ENCODE data around the gene RALGPS1.

Gene RALGPS1

DNA sequence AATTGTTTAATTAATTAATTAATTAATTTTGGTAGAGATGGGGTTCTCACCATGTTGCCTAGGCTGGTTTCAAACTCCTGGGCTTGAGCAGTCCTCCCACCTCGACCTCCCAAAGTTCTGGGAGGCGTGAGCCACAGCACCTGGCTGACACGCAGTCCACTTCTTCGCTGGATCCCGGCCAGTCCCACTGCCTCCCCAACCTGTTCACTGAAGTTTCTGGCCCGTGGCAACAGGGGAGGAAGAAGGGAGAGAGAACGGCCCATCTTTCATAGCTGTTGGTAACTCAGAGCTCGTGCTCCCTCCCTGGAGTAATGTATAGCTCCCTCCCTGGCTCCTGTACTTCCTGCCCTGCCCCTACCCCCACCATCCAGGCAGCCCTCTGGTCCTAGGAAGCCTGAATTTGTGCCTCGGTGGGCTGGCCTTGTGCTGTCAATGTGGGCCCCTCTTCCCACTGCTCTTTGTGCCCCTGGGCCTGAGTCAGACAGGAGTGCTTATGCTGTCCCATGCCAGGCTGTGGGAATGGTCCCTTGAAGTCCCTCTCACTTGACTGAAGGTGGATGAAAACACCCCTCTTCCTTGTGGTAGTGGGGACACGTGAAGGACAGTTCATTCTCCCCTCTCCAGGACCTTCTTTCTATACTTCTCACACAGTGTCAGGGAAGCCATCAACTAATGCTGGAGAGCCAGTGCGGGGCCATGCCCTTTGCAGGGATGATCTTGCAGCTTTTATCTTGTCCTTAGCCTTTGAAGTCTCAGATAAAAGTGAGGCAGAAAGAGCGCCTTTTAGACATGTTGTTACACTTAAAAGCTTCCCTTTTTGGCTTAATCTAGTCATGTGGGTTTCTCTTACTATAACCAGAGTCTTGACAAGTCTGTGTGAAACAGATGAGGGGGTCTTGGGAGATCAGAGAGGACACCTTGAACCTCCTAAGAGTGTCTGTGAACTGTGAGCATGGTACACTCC lies 169.8 kb downstream of the RALGPS1 start:
- no peak for DNase-seq

DNA sequence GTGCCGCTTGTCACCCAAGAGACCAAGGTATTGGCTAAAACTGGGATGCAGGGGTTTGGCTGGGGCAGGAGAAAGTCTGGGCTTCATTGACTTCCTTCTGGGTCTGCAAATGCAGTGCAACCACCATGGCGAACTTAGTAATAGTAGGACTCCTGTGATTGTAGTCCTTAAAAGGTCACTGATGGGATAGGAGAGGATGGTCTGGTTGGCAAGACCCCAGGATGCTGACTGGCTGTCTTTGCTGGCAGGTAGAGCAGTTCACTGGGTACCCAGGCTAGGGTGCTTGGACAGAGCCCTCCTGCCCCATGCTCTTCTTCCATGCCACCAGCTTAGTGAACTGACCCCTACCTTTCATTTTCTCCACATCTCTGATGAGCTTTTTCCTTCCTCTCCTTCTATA lies 170.6 kb downstream of the RALGPS1 start:
- no peak for DNase-seq

DNA sequence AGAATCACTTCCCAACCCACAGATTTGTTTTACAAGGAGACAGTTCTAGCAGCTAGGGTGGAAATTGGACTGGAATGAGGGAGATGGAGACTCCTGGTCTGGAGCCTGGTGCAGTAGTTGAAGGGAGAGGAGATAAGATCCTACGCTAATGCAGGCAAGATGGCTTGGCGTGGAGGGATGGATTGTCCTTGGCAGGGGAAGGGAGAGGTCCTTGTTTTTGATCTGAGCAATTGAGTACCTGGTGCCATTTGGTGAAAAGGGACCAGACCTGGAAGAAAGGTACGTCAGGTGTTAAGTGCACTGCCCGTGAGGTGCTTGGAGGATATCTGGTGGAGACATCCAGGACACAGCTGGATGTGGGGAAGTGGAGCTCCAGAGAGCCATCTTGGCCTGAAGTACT lies 172.2 kb downstream of the RALGPS1 start:
- no peak for DNase-seq

DNA sequence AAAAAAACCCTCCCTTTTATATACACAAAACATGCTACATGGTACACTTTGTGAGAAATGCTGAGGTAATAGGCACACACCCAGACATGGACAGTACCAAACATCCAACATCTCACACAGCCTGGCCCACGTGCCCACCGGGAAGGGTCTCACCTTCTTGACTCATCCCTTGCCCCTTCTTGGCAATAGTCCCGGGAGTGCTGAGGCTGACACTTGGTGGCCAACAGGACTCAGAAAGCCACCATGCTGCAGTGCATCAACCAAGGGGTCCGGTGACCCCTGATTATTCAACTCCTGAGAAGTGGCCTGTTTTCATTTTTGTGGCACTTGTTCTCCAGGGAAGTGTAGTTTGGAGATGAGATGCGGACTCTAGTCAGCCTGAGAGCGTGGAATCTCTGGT lies 172.8 kb downstream of the RALGPS1 start:
- DNase-seq = no peak

DNA sequence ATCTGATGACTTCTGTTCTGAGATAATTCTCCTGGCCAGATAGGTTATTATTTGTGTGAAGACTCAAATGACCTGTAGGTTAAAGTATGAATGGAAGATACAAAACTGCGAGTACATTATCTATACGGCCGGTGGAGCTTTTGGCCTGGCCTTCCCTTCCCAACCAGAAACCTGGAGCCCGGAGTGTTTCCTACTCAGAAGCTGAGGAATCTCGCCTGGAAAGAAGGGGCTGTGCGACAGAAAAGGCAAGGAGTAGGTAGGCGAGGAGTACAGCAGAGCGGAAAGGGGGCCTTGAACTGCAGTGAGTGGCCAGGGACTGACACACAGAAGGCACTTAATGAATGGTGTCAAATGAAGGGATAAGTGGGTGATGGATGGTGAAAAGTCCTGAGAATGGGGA lies 173.3 kb downstream of the RALGPS1 start:
- DNase-seq = no peak

DNA sequence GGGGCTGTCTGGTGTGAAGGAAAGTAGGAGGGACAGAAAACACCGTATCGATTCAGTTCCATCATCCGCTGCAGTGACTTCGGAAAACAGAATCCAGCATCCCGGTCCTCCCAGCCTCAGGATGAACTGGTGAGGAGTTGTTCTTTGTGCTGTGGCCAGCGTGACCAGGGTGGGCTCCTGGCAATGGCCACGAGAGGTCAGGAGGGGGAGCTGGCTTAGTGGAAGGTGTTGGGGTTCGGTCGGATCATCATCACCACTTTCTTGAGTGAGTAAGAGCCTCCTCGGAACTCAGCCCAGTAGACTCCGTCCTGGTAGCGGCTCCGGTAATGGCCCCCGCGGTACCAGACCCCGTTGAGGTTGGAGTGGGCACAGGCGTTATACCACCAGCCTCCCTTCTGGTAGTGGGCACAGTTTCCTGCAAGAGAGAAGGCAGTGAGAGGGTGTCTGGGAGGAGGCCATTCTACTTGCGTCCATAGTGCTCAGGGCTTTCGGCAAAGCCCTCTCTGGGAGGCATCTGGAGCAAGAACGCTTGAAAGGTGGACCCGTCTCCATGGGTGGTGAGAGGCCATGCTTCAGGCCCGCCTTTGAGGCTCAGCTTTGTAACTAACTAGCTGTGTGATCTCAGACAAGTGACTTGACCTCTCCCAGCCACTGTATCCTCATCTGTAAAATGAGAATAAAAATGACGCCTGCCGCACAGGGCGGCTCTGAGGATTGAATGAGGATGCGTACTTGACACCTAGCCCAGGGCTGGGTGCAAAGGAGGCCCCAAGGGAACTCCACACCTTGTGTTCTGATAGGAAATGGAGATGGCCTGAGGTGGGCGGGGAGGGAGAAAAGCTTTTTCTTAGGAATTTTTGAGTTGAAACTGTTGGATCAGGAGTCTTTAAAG lies 174.4 kb downstream of the RALGPS1 start:
- no peak for DNase-seq

DNA sequence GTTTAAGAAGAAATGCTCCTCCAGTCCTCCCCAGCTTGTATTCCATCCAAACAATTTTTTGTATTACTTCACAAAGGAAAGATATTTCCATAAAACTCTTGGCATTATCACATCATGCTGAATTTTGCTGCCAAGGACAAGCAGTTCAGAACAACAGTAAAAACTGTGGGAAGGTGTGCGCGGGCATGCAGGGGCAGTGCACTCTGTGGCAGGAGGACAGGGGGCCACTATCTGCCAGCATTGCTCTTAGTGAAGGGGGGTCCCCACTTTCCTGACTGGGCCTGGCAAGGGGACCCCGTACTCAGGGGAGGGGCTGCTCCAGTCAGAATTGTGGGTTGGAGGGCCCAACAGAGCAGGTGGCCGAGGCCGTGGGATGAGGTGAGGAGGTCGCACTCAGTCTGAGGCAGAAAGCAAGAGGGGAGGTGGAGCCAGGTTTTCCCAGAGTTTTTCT lies 175.1 kb downstream of the RALGPS1 start:
- DNase-seq = no peak

- DNase-seq = no peak
Observed at GRCh38 chr9:127090341-127090985, 175.9 kb downstream of the RALGPS1 start.

- DNase-seq = no peak
Observed at GRCh38 chr9:127091526-127091925, 176.9 kb downstream of the RALGPS1 start.

DNA sequence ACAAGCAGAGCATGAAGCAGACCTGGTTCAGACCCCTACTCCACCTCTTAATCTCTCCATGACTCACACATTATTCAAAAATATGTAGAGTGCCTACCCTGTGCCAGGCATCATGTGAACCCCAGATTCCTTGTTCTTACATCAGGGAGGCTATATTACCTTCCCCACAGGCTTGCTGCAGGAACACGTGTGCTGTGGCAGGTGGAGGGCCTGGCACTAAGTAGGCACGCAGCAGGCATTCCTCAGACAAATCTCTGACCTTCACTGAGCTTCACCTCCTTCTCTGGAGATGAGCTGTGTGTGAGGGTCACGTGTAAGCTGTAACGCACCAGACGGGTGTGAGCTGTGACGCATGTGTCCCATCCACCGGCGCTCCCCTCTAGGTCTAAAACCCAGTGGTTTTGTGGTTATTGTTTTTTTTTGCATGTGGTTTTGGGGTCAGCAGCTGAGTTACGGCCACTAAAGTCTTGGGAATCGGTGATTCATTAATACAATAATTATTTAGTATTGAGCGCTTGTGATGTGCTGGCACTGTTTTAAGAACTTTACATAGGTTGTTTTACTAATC lies 177.5 kb downstream of the RALGPS1 start:
- DNase-seq = no peak

- no peak for DNase-seq
Observed at GRCh38 chr9:127093319-127094020, 178.9 kb downstream of the RALGPS1 start.

DNA sequence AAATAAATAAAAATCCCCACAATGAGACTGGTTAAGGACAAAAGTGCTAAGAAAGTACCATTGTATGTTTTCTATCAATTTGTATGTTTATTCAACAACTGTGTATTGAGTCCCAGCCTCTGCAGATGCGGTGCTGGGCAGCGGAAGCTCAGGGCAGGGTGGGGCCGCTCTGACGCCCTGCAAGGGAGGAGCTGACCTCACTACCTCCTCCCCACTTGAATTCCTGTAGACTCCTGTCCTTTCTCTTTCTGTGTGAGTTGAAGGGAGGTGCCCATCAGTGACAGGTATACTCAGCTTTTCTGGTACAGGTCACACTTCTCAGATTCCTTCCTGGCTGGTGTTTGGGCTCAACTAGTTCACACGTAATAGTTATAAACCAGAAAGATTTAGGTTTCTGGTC lies 180.8 kb downstream of the RALGPS1 start:
- no peak for DNase-seq

- no peak for DNase-seq
Observed at GRCh38 chr9:127096208-127096607, 181.6 kb downstream of the RALGPS1 start.

DNA sequence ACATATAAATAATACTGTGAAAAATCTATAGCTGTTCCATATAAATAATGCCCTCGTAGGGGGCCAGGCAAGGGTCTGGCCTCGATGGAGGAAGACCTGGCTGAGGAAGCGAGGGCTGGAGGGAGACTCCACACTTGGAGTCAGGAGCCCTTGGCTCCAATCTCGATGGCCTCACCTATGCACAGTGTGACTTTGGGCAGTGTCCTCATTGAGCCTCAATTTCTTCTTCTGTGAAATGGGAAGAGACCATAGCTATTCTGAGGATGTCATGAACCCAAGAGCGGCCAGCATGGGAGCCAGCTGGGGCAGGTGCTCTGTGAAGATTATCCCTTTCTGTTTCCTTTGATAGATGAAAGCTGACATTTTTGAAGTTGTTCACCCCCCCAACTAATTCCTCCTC lies 183.1 kb downstream of the RALGPS1 start:
- DNase-seq = no peak

DNA sequence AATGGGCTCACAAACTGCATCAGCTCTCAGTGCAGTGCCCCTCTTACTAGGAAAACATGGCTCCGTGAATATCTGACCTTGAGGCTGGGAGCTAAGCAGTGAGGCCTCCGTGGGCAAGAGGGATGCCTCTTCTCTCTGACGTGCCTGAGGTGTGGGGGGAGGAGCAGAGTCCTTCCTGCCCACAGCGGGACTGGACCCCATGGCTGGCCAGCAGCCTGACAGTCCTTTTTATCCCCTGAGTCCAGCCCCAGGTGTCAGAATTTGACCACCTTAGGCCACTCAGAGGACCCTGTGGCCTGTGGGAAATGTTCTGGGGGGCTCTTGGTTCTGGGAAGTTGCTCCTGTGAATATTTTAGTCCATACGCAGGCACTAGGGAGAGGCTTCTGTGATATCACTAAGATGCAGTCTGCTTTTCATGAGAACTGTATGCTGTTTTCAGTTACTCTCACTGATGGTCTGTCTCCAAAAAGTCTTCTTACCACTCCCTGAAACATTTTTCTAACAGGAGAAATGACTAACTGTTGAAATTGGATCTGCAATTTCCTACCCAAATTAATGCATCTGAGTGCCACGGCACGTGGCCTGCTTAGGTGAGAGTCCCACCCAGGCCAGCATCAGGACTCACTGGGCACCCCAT lies 184.5 kb downstream of the RALGPS1 start:
- DNase-seq = no peak

GRCh38 chr9:127099664-127100063 lies 185.1 kb downstream of the RALGPS1 start:
- DNase-seq = no peak

- no peak for DNase-seq
Observed at GRCh38 chr9:127102176-127102575, 187.6 kb downstream of the RALGPS1 start.

DNA sequence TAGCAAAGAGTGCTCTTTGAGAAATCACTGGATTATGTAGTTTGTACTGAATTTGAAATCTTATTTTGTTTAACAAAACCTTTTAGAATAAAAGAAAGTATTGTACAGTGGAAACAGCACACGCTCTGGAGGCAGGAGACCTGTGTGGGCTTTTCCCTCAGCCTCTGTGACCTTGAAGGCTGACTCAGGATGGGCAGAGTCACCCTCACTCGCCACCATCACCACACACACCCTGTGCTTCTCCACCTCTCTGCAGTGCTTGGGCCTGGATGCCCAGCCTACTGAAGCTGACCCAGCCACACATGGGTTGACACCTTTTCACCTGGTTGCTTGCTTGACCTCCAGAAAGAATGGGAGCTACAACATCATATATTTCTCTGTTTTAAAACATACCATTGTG lies 188.2 kb downstream of the RALGPS1 start:
- no peak for DNase-seq

GRCh38 chr9:127104581-127105311 lies 190.2 kb downstream of the RALGPS1 start:
- DNase-seq = no peak

DNA sequence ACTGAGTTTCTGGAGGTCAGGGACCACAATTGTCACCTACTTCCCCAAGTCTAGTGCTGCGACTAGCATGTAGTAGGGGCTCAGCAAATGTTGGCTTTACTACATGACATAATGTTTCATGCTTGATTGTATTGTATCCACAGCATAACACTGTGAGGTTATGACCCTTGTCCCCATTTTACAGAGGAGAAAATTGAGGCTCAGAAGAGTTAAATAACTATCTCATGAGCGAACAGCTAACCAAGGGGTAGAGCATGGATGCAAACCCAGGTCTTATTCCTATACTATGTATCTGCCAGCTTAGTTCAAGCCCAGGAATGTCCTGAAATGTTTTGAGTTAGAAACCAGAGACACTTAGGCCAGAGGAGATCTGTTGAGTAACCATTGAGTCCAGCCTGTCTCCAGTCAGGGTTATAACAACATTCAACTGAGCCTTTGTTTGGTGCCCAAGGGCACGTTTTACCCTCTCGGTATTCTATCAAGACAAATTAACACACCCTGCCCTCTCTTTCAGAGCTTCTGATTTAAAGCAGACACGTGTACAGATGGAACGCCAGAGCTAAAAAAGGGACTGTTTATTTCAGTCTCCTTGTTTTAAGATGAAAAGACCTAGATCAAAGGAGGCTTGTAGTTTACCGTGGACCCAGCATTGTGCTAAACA lies 191.4 kb downstream of the RALGPS1 start:
- DNase-seq = no peak
